HUES6 (cell line): Measurements from ENCODE around the gene FBXO21.
"Not testable (repeated sequence)": the region's sequence is repeated elsewhere in the genome, so short reads cannot be mapped to it uniquely, and the experiment has no call there.

Source experiments
- H3K27ac ChIP-seq: 2 replicates; pipeline ENCODE4 v1.7.0; 2013; ENCODE audit warnings: low read depth, mild to moderate bottlenecking, low read length, inconsistent platforms
- H3K27me3 ChIP-seq: 2 replicates; pipeline ENCODE4 v1.6.1; 2013; ENCODE audit warnings: low read length; ENCODE audit not compliant: control insufficient read depth, insufficient read depth
- H3K36me3 ChIP-seq: 2 replicates; pipeline ENCODE4 v1.6.1; 2013; ENCODE audit warnings: low read length; ENCODE audit not compliant: control insufficient read depth, insufficient read depth
- H3K4me1 ChIP-seq: 2 replicates; pipeline ENCODE4 v1.6.1; 2013; ENCODE audit warnings: low read length; ENCODE audit not compliant: control insufficient read depth, insufficient read depth
- H3K4me3 ChIP-seq: 2 replicates; pipeline ENCODE4 v1.5.1; 2013; ENCODE audit warnings: low read depth, low read length
- H3K9ac ChIP-seq: one replicate; pipeline ENCODE4 v1.6.1; 2013; ENCODE audit warnings: mild to moderate bottlenecking, low read length
- H3K9me3 ChIP-seq: 2 replicates; pipeline ENCODE4 v1.6.1; 2013; ENCODE audit warnings: low read depth, low read length; ENCODE audit not compliant: control insufficient read depth, insufficient read depth

The FBXO21 gene, protein sequence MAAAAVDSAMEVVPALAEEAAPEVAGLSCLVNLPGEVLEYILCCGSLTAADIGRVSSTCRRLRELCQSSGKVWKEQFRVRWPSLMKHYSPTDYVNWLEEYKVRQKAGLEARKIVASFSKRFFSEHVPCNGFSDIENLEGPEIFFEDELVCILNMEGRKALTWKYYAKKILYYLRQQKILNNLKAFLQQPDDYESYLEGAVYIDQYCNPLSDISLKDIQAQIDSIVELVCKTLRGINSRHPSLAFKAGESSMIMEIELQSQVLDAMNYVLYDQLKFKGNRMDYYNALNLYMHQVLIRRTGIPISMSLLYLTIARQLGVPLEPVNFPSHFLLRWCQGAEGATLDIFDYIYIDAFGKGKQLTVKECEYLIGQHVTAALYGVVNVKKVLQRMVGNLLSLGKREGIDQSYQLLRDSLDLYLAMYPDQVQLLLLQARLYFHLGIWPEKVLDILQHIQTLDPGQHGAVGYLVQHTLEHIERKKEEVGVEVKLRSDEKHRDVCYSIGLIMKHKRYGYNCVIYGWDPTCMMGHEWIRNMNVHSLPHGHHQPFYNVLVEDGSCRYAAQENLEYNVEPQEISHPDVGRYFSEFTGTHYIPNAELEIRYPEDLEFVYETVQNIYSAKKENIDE

DNA sequence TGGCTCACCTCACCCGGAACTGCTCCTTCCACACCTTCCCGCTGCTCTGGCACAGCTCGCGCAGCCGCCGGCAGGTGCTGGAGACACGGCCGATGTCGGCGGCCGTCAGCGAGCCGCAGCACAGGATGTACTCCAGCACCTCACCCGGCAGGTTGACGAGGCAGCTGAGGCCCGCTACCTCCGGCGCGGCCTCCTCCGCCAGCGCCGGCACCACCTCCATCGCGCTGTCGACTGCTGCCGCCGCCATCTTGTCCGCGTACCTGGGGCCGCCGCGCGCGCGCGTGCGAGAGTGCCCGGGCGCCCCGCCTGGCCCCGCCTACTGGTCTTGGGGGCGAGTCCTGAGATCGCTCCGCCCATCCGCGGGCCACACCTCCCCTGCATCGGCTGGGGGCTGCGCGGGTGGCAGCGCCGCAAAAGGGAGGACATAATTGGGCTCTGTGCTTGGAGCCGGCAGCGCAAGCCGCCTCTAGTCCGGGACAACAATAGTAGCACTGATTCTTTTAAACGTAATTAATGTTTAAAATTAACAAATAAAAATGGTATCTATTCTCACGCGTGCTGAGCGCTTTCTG, at the start of gene FBXO21:
TSS of gene FBXO21 (minus strand) at position 261 of the 572 bp plus-strand sequence. CDS start at position 247, 14 bp downstream.
- peak within 1 kb of the TSS; percentile 97 for H3K9ac ChIP-seq
- 0 out of 2 replicates have a peak, but pooled peaks cover 3% of the 10 kb centered on the region for H3K9me3 ChIP-seq
- H3K27me3 ChIP-seq, result peaks cover 7% of the 10 kb centered on the region
- peaks cover 23% of the 10 kb centered on the region for H3K36me3 ChIP-seq
- H3K4me1 ChIP-seq, result peaks cover 7% of the 10 kb centered on the region; the same call in 1 of the 2 replicates
- peak within 1 kb of the TSS; percentile 100 for H3K4me3 ChIP-seq
- H3K27ac ChIP-seq, result no peak within 1 kb of the TSS; the same call in 1 of the 2 replicates

DNA sequence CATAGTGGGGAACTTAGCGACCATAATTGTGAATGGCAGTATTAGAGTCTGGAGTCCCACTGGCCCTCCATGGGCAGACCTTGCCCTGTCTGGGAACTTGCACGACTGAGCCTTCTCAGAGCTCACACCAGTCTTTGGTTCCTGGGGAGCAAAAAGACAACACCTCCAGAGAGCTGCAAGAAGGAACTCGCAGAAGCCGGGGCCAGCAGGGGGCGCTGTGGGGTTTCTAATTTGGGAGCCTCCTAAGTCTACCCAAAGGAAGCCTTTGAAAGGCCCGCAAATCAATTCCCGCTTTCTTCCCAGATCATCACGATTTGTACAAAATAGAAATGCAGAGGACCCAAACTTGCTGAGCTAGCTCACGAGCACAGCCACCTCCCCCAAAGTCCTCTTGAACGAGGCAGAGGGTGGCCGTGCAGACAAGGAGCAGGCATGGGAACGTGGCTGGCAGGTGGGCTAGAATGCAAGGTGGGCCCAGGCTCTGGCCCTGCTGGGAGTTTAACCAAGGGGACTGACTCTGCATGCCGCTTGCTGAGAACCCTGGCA, 46.3 kb upstream of the FBXO21 start:
- Histone ChIP-seq H3K4me1 (peaks cover 18% of the 10 kb centered on the region), H3K27me3 (no peaks in the 10 kb centered on the region), H3K36me3 (no peaks in the 10 kb centered on the region), H3K27ac (no peak overlapping the region), H3K9ac (no peak overlapping the region), H3K9me3 (no peaks in the 10 kb centered on the region), H3K4me3 (peak overlapping the region; percentile 8; the same call in 1 of the 2 replicates)

DNA sequence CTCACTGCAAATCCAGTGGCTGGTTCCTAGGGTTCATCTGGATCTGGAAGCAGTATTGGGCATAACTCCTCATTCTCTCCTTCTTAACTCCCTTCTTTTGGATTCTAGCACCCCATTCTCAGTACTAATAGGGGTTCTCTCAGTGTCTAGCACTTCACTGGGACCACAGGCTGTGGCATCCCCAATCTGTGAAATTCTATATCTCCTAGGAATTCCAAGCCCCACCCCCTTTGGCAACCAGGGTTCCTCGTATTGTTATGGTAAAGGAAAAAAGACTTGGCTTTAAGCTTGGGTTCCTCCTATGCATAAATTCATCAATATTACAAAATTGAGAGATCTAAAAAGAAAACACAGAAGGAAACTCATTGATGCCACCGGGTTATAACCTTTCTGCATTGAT, 45.0 kb upstream of the FBXO21 start:
- Histone ChIP-seq H3K4me1 (peaks cover 18% of the 10 kb centered on the region), H3K27me3 (no peaks in the 10 kb centered on the region), H3K4me3 (no peak overlapping the region), H3K36me3 (no peaks in the 10 kb centered on the region), H3K27ac (no peak overlapping the region), H3K9ac (no peak overlapping the region), H3K9me3 (no peaks in the 10 kb centered on the region)

DNA sequence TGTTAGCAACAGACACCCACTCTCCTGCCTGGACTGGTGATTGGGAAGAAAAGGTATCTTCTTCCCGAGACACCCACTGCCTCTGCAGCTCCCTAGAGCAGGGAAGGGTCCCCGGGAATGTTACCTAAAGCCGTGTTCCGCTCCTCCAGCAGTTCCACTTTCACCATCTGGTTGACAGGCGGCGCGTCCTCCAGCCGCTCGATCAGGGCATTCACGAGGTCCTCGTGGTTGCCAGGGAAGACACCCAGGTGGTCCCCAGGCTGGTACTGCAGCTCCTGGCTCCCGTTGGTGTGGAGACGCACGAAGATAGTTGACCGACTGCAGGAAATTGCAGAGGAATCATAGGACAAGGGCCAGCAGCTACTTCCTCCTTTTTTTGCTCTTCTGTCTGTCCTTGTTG, 44.2 kb upstream of the FBXO21 start:
- Histone ChIP-seq H3K4me1 (peaks cover 18% of the 10 kb centered on the region), H3K9ac (no peak overlapping the region), H3K4me3 (no peak overlapping the region), H3K36me3 (no peaks in the 10 kb centered on the region), H3K27ac (no peak overlapping the region), H3K27me3 (no peaks in the 10 kb centered on the region), H3K9me3 (no peaks in the 10 kb centered on the region)

DNA sequence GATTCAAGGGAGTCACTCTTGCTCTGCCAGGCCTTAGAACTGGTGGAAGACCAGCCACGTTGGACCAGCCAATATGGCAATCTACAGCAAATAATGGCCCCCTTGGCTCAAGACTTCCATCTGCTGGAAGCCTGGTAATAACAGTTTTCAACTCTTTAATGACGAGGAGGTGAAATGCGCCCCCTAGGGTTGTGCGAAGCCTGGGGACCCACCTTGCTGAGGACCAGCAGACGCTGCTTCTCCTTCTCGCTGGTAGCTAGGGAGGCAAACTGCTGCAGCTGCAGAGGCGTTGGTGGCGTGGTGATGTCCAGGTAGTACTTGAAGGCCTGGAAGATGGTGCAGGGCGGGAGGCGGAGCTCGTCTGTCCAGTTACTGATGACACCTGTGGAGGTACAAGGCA, 41.5 kb upstream of the FBXO21 start:
- Histone ChIP-seq H3K27me3 (no peaks in the 10 kb centered on the region), H3K4me1 (peaks cover 16% of the 10 kb centered on the region), H3K36me3 (no peaks in the 10 kb centered on the region), H3K9ac (no peak overlapping the region), H3K27ac (no peak overlapping the region), H3K9me3 (no peaks in the 10 kb centered on the region), H3K4me3 (no peak overlapping the region)

DNA sequence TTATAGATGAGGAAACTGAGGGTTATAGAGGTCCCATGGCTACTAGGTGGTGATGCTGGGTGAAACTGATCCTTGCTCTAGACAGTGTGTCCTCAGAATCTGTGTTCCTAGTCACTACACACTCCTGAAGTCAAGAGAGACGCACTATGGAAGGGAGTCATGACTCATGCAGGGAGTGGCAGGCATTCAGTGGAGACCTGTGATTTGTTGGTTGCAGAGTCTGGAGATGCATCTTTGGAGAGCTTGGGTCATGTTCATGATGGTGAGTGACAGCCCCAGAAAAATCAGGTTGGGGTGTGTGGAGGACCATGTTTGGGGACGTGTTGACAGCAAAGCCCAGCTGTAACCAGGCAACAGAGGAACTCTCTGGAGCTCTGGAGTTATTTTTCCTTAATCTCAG, 38.0 kb upstream of the FBXO21 start:
- no peaks in the 10 kb centered on the region for H3K9me3 ChIP-seq
- H3K9ac ChIP-seq, result no peak overlapping the region
- no peaks in the 10 kb centered on the region for H3K27me3 ChIP-seq
- H3K4me1 ChIP-seq, result no peaks in the 10 kb centered on the region
- H3K4me3 ChIP-seq, result no peak overlapping the region
- H3K36me3 ChIP-seq, result no peaks in the 10 kb centered on the region
- no peak overlapping the region for H3K27ac ChIP-seq

DNA sequence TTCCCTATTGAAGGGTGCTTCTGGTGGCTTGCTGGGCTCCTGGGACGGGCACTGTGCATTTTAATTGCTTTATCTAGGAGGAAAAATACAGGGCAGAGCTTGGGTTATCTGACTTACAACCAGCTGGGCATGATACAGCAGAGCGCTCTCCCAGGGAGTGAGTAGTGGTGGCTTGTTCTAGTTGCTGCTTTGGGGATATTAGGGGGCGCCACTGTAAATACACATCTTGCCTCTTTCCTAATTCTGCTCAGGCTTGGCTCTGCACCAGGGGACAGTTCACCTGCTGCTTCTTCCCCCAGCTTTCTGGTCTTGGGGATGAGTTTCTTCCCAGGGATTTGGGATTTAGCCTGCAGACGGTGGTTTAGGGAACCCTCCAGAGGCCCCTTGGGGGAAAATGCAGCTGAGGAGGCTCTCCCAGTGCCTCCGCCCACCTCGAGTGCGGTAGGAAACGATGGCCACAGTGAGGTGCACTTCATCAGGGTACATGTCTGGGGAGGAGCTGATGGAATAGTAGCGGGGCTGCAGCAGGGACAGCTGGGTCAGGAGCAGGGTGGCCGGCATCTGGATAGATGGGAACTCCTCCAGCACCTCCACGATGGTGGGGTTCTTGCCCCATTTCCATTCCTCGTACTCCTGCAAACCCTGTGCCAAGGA, 36.9 kb upstream of the FBXO21 start:
- H3K27me3 ChIP-seq, result no peaks in the 10 kb centered on the region
- no peak overlapping the region for H3K9ac ChIP-seq
- H3K27ac ChIP-seq, result no peak overlapping the region
- no peaks in the 10 kb centered on the region for H3K4me1 ChIP-seq
- H3K4me3 ChIP-seq, result no peak overlapping the region
- H3K9me3 ChIP-seq, result no peaks in the 10 kb centered on the region
- H3K36me3 ChIP-seq, result no peaks in the 10 kb centered on the region

DNA sequence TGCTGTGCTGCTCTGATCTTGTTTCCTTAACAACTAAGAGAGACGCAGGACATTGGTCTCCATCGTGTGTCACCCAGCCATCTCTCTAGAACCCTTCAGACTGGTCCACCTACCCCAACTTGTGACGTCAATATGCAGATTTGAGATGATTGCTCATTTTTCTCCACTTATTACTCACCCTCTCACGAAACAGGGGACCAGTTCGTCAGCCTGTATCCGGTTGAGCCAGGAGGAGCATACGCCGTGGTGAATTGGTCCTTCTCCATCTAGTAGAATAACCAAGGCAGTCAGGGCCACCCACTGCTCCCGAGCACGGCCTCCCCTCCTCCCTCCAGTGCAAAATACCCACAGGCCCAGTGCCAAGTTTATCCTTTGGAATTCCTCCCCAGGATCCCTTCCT, 36.2 kb upstream of the FBXO21 start:
- H3K27ac ChIP-seq, result no peak overlapping the region
- no peaks in the 10 kb centered on the region for H3K9me3 ChIP-seq
- no peaks in the 10 kb centered on the region for H3K4me1 ChIP-seq
- no peaks in the 10 kb centered on the region for H3K27me3 ChIP-seq
- no peak overlapping the region for H3K9ac ChIP-seq
- H3K36me3 ChIP-seq, result no peaks in the 10 kb centered on the region
- H3K4me3 ChIP-seq, result no peak overlapping the region

DNA sequence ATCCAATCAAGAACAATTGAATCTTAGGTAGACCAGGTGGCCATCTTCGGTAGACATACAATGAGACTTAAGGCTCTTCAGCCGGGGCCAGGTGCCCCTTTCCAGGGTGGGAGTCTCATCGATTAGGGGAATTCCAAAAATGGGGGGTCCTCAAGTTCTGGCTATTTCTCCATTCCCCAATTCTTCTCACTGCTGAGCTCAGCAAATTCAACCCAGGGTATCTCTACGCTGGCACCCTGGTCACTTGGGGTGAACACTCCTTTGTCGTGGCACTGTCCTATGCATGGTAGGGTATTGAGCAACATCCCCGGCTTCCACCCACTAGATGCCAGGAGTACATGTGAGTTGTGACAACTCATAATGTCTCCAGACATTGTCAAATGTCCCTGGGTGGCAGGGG, 34.9 kb upstream of the FBXO21 start:
- no peaks in the 10 kb centered on the region for H3K9me3 ChIP-seq
- H3K4me1 ChIP-seq, result no peaks in the 10 kb centered on the region
- H3K27ac ChIP-seq, result no peak overlapping the region
- H3K27me3 ChIP-seq, result no peaks in the 10 kb centered on the region
- H3K4me3 ChIP-seq, result no peak overlapping the region
- H3K36me3 ChIP-seq, result no peaks in the 10 kb centered on the region
- no peak overlapping the region for H3K9ac ChIP-seq

DNA sequence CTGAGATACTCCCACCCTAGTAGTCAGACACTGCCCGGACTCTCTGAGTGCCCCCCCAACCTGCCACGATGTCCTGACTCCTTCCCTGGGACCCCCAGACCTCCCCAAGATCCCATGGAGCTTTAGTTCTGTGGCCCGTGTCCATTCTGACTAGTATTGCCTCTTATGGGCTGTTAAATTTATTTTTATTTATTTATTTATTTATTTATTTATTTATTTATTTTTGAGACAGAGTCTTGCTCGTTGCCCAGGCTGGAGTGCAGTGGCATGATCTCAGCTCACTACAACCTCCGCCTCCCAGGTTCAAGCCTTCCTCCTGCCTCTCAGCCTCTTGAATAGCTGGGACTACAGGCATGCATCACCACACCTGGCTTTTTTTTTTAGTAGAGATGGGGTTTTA, 30.7 kb upstream of the FBXO21 start:
- H3K27ac ChIP-seq, H3K36me3 ChIP-seq, H3K9me3 ChIP-seq, H3K27me3 ChIP-seq, H3K9ac ChIP-seq, H3K4me1 ChIP-seq, H3K4me3 ChIP-seq: not testable (repeated sequence)
